Fibroblast of mammary gland (primary cell): Measurements from ENCODE around the gene ANGEL2.

ENCODE experiments used
- DNase-seq: peaks from one replicate; pipeline ENCODE4 v3.0.0-alpha.2; 2010; ENCODE audit warnings: low read depth
- H3K4me3 ChIP-seq: 2 replicates; pipeline ENCODE4 v1.5.1; 2011; ENCODE audit warnings: low read depth, mild to moderate bottlenecking, low read length, moderate library complexity; ENCODE audit not compliant: control insufficient read depth
- CTCF ChIP-seq: conservative IDR thresholded peaks from 2 replicates; pipeline ENCODE4 v1.5.1; 2011; ENCODE audit warnings: low read depth, low read length, inconsistent platforms; ENCODE audit not compliant: control insufficient read depth, insufficient read depth

Gene ANGEL2

GRCh38 chr1:212987702-212988322 lies 27.9 kb downstream of the ANGEL2 start:
- DNase-seq = peak; percentile 73
- TF ChIP-seq CTCF = no peak
- H3K4me3 ChIP-seq = no peak overlapping the region

DNA sequence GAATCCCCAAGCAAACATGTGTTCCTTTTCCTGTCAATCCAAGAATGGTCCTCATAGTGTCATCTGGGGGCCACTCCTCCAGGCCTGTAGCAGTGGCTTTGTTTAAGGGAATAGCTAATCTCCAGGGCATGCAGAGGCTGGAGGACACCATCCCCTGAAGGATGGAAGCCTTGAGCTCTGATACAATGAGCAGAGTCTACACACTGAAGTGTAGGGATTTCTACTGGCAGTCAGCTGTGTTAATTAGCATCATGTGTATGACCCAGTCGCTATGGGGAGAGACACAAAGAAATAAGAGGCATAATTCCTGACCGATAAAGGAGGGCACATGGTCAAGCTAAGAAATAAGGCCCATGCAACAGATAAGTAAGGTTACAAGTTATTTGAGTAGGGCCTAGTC lies 29.1 kb downstream of the ANGEL2 start:
- H3K4me3 ChIP-seq = no peak overlapping the region
- DNase-seq = no peak
- no peak for TF ChIP-seq CTCF

- DNase-seq = no peak
- TF ChIP-seq CTCF = no peak
- H3K4me3 ChIP-seq = no peak overlapping the region
These were observed 31.0 kb downstream of the ANGEL2 start for GRCh38 chr1:212984522-212985291.

GRCh38 chr1:212983482-212983881 lies 32.2 kb downstream of the ANGEL2 start:
- DNase-seq = no peak
- no peak overlapping the region for H3K4me3 ChIP-seq
- TF ChIP-seq CTCF = no peak

GRCh38 chr1:212982430-212983152 lies 33.1 kb downstream of the ANGEL2 start:
- H3K4me3 ChIP-seq = no peak overlapping the region
- TF ChIP-seq CTCF = no peak
- no peak for DNase-seq

DNA sequence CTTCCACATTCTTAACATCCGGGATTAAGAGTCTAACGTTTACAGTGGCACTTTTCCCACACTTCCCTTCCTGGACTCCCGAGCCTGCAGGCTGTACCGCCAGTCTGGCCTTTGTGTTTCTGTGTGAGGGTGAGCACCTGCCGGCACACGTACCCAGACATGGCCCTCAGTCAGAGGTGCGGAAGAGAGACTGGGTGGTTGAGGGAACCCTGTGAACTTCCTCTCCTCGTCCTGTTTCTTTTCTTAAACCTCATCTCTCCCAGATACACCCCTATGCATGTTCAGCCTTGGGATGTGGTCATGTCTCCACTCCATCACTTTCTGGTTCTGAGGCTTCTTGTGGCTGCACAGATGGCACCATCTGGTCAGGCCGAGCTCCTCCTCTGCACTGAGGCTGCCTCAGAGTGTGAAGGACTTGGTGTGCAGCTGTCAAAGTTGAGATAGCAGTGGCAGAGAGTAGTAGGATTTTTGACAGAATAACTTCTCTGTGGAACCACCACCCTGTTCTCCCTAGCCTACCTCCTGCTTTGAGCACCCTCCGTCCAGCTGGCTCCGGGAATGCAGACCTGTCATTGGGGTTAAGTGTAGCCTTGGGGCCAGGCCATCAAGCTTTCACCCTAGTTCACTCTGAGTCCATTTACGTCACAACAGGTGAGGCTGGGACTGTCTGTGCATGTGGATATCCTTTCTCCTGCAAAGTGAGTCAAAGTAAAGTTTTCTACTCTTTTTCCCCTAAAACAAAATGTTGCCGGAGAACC lies 33.9 kb downstream of the ANGEL2 start:
- DNase-seq = no peak
- no peak for TF ChIP-seq CTCF
- H3K4me3 ChIP-seq = no peak overlapping the region
